K562 (cell line): ENCODE results near the gene AKT2. TPM values are rescaled to one million over a fixed set of nuclear protein-coding genes. Genes with fewer than 3 reads are reported as not detected.

Experiments
- ARID1B ChIP-seq: fragments of 450-650 bp; IDR thresholded peaks from 2 replicates; pipeline ENCODE4 v1.6.1; 2016; ENCODE audit warnings: antibody characterized with exemption, mild to moderate bottlenecking, inconsistent platforms
- ATF7 ChIP-seq: fragments of 450-650 bp; IDR thresholded peaks from 2 replicates; pipeline ENCODE4 v1.7.1; 2014; ENCODE audit warnings: mild to moderate bottlenecking, moderate library complexity
- CBFA2T3 ChIP-seq: fragments of 450-650 bp; IDR thresholded peaks from 2 replicates; pipeline ENCODE4 v1.6.1; 2017
- CCAR2 ChIP-seq: fragments of 200-400 bp; formaldehyde crosslinking; IDR thresholded peaks from 2 replicates; pipeline ENCODE4 v1.6.1; 2017; ENCODE audit warnings: mild to moderate bottlenecking, low read depth, low read length
- CHCHD3 ChIP-seq: fragments of 250-450 bp; sonication (Bioruptor Pico); IDR thresholded peaks from 2 replicates; pipeline ENCODE4 v2.1.2; 2022; ENCODE audit warnings: mild to moderate bottlenecking
- EGR1 ChIP-seq: fragments of 450-650 bp; conservative IDR thresholded peaks from 2 replicates; pipeline ENCODE4 v1.6.1; 2017; ENCODE audit warnings: mild to moderate bottlenecking
- EHMT2 ChIP-seq: fragments of 450-650 bp; IDR thresholded peaks from 2 replicates; pipeline ENCODE4 v1.6.1; 2018; ENCODE audit warnings: antibody characterized with exemption
- HBP1 ChIP-seq: fragments of 450-650 bp; formaldehyde crosslinking; IDR thresholded peaks from 2 replicates; pipeline ENCODE4 v1.4.0; 2022; ENCODE audit warnings: missing genetic modification characterization
- IRF9 ChIP-seq: fragments of 450-650 bp; IDR thresholded peaks from 2 replicates; pipeline ENCODE4 v1.6.1; 2016; ENCODE audit warnings: missing biosample characterization, missing genetic modification characterization
- JUND ChIP-seq, 2 experiments: IDR thresholded peaks; 2 replicates in 1 of 2; 3 replicates in 1 of 2; pipeline ENCODE4 v1.6.1; 2011; ENCODE audit warnings: borderline replicate concordance in 2 of 2, low read depth in 2 of 2, low read length in 2 of 2, improper control_type of control experiment in 1 of 2, missing biosample characterization in 1 of 2, missing genetic modification characterization in 1 of 2, missing genetic modification reagents in 1 of 2
- L3MBTL2 ChIP-seq: fragments of 450-650 bp; IDR thresholded peaks from 2 replicates; pipeline ENCODE4 v1.6.1; 2016; ENCODE audit warnings: mild to moderate bottlenecking, moderate library complexity
- MAFG ChIP-seq: fragments of 450-650 bp; conservative IDR thresholded peaks from 2 replicates; pipeline ENCODE4 v1.6.1; 2016; ENCODE audit warnings: missing genetic modification characterization, missing compliant biosample characterization
- MAFK ChIP-seq: IDR thresholded peaks from 2 replicates; pipeline ENCODE4 v1.6.1; 2011; ENCODE audit warnings: low read length, improper control_type of control experiment
- MEF2A ChIP-seq: IDR thresholded peaks from 2 replicates; pipeline ENCODE4 v1.6.1; 2011; ENCODE audit warnings: low read depth, mild to moderate bottlenecking, low read length, moderate library complexity; ENCODE audit not compliant: control insufficient read depth
- PTBP1 ChIP-seq: fragments of 200-400 bp; formaldehyde crosslinking; IDR thresholded peaks from 2 replicates; pipeline ENCODE4 v1.6.1; 2017; ENCODE audit warnings: low read depth, low read length
- RBBP5 ChIP-seq: fragments of 200-600 bp; sonication (generic); IDR thresholded peaks from 2 replicates; pipeline ENCODE4 v1.6.1; 2012; ENCODE audit warnings: borderline replicate concordance, mild to moderate bottlenecking, low read length, control low read depth, inconsistent platforms; ENCODE audit not compliant: insufficient read depth, poor library complexity, severe bottlenecking
- SMARCA4 ChIP-seq: fragments of 450-650 bp; IDR thresholded peaks from 2 replicates; pipeline ENCODE4 v1.6.1; 2016
- SREBF2 ChIP-seq: sonication (generic); formaldehyde crosslinking; IDR thresholded peaks from 2 replicates; pipeline ENCODE4 v1.4.0; 2020; ENCODE audit warnings: mild to moderate bottlenecking, missing genetic modification reagents
- THRAP3 ChIP-seq: fragments of 450-650 bp; IDR thresholded peaks from 2 replicates; pipeline ENCODE4 v1.6.1; 2016; ENCODE audit warnings: mild to moderate bottlenecking, inconsistent platforms, borderline replicate concordance
- ZNF143 ChIP-seq: sonication (generic); formaldehyde crosslinking; IDR thresholded peaks from 2 replicates; pipeline ENCODE4 v1.9.0; 2022; ENCODE audit warnings: mild to moderate bottlenecking, missing genetic modification reagents
- ZNF316 ChIP-seq: fragments of 450-650 bp; IDR thresholded peaks from 2 replicates; pipeline ENCODE4 v1.6.1; 2016
- polyA plus RNA-seq, 8 experiments: library from polyadenylated mRNA; depleted of rRNA in 4 of 8; stranded (reverse) in 5 of 8; unstranded in 3 of 8; fragments of >200 nt; fragmentation: Nextera tagmentation in 2 of 8; fragmentation: Illumina TruSeq in 1 of 8; extraction: Ambion mirVana in 2 of 8; extraction: Trizol in 1 of 8; gene quantifications; 2 replicates each; pipeline versions ENCODE4 v1.2.1 to v1.2.3, GENCODE V29; 2011 to 2014; ENCODE audit warnings: inconsistent platforms in 1 of 8, missing spikeins in 1 of 8
- total RNA-seq, 7 experiments: library from RNA; depleted of rRNA in 6 of 7; stranded (reverse); fragments of >200 nt in 6 of 7; fragmentation: Illumina TruSeq in 2 of 7; extraction: Trizol in 2 of 7; gene quantifications; 2 replicates each; pipeline versions ENCODE4 v1.2.1 to v1.2.3, GENCODE V29; 2011 to 2021; ENCODE audit warnings: low replicate concordance in 1 of 7

AKT2 gene
- total and polyA plus RNA-seq, 9 of the 15 experiments (the other 6 are each of a cell fraction or from before 2014, with no cell fraction given), result 1.1 to 132 (median 67.7) TPM

GRCh38 chr19:40219721-40220276 is 65.3 kb downstream of the AKT2 start (continued):
- peak; percentile 69 for TF ChIP-seq L3MBTL2
- no peak for TF ChIP-seq IRF9 (tag)
- peak; percentile 94; the same call in 1 of the 2 replicates for TF ChIP-seq SREBF2 (CRISPR knock-in tag)
- TF ChIP-seq CCAR2, result no peak
- peak; percentile 85; the same call in 1 of the 2 replicates for TF ChIP-seq JUND (IDR thresholded peaks at IDR 0.05; ENCODE audit: borderline replicate concordance, low read depth, low read length)
- TF ChIP-seq JUND (tag; IDR thresholded peaks at IDR 0.05; ENCODE audit: borderline replicate concordance, low read depth, low read length), result peak; percentile 79; the same call in 1 of the 3 replicates
- TF ChIP-seq ATF7, result no peak
- no peak for TF ChIP-seq RBBP5
- 0 out of 2 replicates have a peak, but pooled peaks have one; percentile 8 for TF ChIP-seq MAFG (tag)
- no peak for TF ChIP-seq HBP1
- peak; percentile 41 for TF ChIP-seq MAFK
- 0 out of 2 replicates have a peak, but pooled peaks have one; percentile 23 for TF ChIP-seq EGR1
- peak; percentile 29; the same call in 1 of the 2 replicates for TF ChIP-seq CBFA2T3
- peak; percentile 34; the same call in 1 of the 2 replicates for TF ChIP-seq ZNF143 (CRISPR knock-in tag)
- no peak for TF ChIP-seq CHCHD3 (CRISPR knock-in tag)
- no peak for TF ChIP-seq PTBP1
- peak; percentile 59; the same call in 1 of the 2 replicates for TF ChIP-seq SMARCA4
- peak; percentile 40 for TF ChIP-seq ZNF316
- peak; percentile 77; the same call in 1 of the 2 replicates for TF ChIP-seq EHMT2
- peak; percentile 62 for TF ChIP-seq ARID1B
- no peak for TF ChIP-seq THRAP3
- peak; percentile 94 for TF ChIP-seq MEF2A
- TF ChIP-seq, all 486 proteins: peak for 41
